ENCODE data around the gene EIF4G2.

DNA sequence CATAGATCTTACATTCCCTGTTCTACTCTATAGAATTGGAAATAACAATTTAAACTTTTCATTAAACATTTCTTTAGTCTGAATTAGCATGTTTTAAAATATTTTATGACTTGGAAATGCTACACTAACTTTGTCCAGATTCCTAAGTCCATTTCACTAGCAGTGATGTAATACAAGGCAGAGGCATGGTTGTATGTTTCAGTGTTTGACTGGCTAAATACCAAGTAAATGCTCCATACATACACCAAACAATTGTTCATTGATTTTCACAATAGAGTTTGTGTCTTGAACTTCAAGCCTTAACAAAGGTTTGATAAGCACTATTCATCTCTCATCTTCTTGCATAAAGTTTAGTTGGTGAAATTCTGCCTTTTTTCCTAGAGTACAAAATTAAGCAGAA lies 35.6 kb upstream of the EIF4G2 start:
- TF ChIP-seq POLR2A (IDR thresholded peaks at IDR 0.05) (no peak), CTCF (IDR thresholded peaks at IDR 0.05) (no peak)

Data from right lobe of liver (tissue), 4 donors.